MG63 (cell line): ENCODE measurements around the gene KSR1. TPM values are rescaled to one million over a fixed set of nuclear protein-coding genes. Genes with fewer than 3 reads are reported as not detected.
"Not testable (repeated sequence)": the region's sequence is repeated elsewhere in the genome, so short reads cannot be mapped to it uniquely, and the experiment has no call there.

Source experiments
- DNase-seq: peaks from one replicate; pipeline ENCODE4 v3.0.0-alpha.2; 2020
- H3K27me3 ChIP-seq: fragments of 250-450 bp; sonication (Bioruptor Pico); 2 replicates; pipeline ENCODE4 v1.5.1; 2020; ENCODE audit warnings: mild to moderate bottlenecking, moderate library complexity
- H3K36me3 ChIP-seq: fragments of 250-450 bp; sonication (Bioruptor Pico); 2 replicates; pipeline ENCODE4 v1.5.1; 2020; ENCODE audit warnings: mild to moderate bottlenecking, moderate library complexity
- H3K4me3 ChIP-seq: fragments of 250-450 bp; sonication (Bioruptor Pico); 2 replicates; pipeline ENCODE4 v1.5.1; 2020; ENCODE audit warnings: mild to moderate bottlenecking, moderate library complexity
- H3K9me3 ChIP-seq: fragments of 250-450 bp; sonication (Bioruptor Pico); 2 replicates; pipeline ENCODE4 v1.5.1; 2020; ENCODE audit warnings: mild to moderate bottlenecking, moderate library complexity
- total RNA-seq: library from RNA; depleted of rRNA; stranded (reverse); fragments of >200 nt; shearing (Covaris generic); gene quantifications from 2 replicates; pipeline ENCODE4 v1.2.3, GENCODE V29; 2014; ENCODE audit warnings: low replicate concordance

Gene KSR1
- total RNA-seq, 1 experiment from 2014 or later, result 7.6 TPM

DNA sequence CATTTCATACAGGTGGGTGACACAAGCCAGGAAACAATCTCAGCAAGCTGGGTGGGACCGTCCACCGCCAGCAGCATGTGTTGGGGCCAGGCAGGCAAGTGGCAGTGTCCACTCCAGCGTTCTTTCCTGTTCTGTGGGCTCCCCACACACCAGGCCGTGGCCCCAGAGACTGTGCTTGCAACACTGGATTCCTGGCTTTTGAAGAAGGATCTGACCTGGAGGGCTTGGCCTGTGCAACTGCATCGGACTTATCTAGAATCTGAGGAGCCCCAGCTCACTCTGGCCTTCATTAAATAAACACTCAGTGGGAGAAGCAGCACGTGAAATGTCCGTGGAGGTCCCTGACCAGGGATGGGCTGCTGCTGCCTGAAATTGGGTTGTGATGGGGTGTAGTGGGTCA, 3.2 kb downstream of the KSR1 start:
- Histone ChIP-seq H3K36me3 (no peaks in the 10 kb centered on the region), H3K27me3 (peaks cover 4% of the 10 kb centered on the region; the same call in 1 of the 2 replicates), H3K4me3 (no peak overlapping the region), H3K9me3 (no peaks in the 10 kb centered on the region)
- no peak for DNase-seq

DNA sequence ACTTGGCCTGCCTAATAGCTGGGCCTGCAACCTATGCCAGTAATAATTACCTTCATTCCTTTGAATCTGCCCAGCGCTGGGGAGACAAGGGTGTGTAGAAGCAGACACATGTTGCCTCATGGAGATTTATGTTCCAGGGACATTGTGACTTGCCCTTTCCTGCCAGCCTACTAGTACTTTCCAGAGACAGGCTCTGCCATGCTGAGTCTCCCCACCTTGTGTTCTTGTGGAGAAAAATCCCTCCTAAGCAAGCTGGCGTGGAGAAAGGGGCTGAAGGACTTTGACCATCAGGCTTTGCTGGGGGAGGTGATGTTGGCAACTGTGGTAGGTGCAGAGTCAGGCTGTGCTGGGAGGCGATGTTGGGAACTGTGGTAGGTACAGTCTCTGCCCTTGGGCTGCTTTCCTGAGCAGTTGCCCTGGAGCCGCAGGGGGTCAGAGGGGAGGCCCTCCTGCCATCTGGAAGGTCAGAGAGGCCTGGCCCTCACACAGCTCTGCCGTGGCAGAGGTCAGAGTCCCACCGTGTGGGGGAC, 4.0 kb downstream of the KSR1 start:
- no peak for DNase-seq
- Histone ChIP-seq H3K9me3 (no peaks in the 10 kb centered on the region), H3K27me3 (0 out of 2 replicates have a peak, but pooled peaks cover 4% of the 10 kb centered on the region), H3K4me3 (no peak overlapping the region), H3K36me3 (no peaks in the 10 kb centered on the region)

DNA sequence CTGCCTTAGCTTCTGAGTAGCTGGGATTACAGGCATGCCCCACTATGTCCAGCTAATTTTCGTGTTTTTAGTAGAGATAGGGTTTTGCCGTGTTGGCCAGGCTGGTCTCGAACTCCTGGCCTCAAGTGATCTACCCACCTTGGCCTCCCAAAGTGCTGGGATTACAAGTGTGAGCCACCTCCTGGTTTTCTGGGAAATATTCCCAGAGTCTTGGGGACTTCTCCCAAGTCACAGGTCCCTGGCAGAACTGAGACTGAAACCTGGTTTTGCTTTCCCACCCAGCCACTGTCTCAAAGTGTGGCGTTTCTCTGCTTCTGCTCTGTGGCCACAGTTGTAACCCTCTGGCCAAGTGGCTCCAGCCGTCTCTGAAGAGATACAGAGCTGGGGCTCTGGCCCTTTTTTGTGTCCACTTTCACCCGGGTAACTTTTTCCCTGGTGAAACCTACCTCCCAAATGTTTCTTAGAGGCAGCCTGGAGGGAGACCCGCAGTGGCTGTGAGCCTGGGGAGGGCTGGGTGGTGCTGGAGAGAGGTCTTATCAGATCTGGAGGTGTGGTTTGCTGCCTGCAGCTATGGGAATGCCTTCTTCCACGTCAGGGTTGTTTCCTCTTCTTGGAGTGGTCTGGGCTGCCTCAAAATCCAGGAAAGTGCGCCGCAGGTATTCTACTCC, 5.1 kb downstream of the KSR1 start:
- Histone ChIP-seq H3K4me3 (no peak overlapping the region), H3K36me3 (no peaks in the 10 kb centered on the region), H3K27me3 (no peaks in the 10 kb centered on the region), H3K9me3 (no peaks in the 10 kb centered on the region)
- no peak for DNase-seq

DNA sequence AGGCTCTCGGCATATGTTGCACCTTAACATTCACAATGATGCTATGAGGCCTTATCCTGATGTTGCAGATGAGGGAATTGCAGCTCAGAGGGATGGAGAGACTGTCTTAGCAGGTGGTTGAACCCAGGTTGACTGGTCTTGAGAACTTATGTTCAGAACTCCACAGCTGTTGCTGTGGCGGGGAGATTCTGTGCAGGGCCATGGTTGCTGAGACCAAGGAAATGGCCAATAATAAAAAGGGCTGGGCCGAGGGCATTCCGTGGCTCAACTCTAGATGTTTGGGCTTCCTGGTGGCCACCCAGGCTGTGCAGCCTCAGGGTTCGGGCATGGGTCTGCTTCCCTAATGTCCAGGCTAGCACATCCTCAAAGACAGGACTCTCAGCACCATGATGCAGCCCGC, 5.9 kb downstream of the KSR1 start:
- Histone ChIP-seq H3K36me3 (no peaks in the 10 kb centered on the region), H3K27me3 (no peaks in the 10 kb centered on the region), H3K9me3 (no peaks in the 10 kb centered on the region), H3K4me3 (no peak overlapping the region)
- DNase-seq, result no peak

DNA sequence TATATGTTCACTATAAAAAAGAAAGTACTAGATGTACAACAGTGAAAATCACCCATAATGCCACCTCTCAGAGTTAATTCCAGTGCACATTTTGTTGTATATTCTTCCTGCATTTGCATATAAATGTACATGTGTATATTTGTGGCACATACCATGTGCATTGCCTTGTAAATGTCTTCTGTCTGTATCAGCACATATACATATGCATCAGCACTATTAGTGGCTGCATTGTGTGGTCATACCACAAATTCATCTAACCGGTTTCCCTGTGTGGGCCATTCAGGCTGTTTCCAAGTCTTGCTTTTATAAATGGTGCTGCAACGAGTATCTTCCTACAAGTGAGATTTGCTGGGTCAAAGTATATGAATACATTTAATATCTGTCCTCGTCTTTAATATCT, 6.5 kb downstream of the KSR1 start:
- no peaks in the 10 kb centered on the region for H3K27me3 ChIP-seq
- H3K9me3 ChIP-seq, result no peaks in the 10 kb centered on the region
- H3K36me3 ChIP-seq, result no peaks in the 10 kb centered on the region
- no peak overlapping the region for H3K4me3 ChIP-seq
- no peak for DNase-seq

DNA sequence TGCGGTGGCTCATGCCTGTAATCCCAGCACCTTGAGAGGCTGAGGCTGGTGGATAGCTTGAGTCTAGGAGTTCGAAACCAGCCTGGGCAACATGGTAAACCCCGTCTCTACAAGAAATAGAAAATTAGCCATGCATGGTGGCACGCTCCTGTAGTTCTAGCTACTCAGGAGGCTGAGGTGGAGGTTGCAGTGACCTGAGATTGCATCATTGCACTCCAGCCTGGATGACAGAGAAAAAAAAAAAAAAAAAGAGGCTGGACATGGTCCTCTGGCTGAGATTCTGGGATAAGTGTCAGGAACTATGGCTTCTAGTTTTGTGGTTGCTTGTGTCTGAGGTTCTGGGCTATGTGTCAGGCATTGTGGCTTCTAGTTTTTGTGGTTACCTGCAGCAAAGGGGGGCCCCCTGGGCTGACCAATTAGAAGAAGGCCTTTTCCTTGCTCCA, 7.0 kb downstream of the KSR1 start:
- H3K4me3 ChIP-seq, result no peak overlapping the region
- H3K36me3 ChIP-seq, result no peaks in the 10 kb centered on the region
- no peaks in the 10 kb centered on the region for H3K9me3 ChIP-seq
- no peaks in the 10 kb centered on the region for H3K27me3 ChIP-seq
- DNase-seq, result no peak

DNA sequence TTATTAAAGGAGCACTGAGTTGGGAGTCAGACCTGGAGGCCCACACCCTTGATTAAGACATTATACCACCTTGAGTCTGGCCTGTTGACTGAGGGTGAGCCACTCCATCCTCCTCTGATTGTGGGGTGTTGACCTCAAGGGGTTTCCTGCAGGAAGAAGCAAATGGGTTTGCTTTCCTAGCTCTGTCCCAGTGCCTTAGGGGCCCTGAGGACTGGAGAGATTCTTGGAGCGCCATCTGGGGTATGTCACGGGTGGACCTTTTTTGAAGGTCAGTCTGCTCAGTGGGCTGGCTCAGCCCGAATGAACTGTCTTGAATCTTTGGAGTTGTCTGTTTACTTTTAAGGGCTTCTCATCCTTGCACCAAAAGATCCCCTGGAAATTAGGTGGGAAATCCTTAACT, 7.8 kb downstream of the KSR1 start:
- not testable (repeated sequence) for H3K9me3 ChIP-seq, DNase-seq, H3K4me3 ChIP-seq, H3K36me3 ChIP-seq, H3K27me3 ChIP-seq

GRCh38 chr17:27464431-27464830, 8.2 kb downstream of the KSR1 start:
- no peaks in the 10 kb centered on the region for H3K9me3 ChIP-seq
- no peak overlapping the region for H3K4me3 ChIP-seq
- no peaks in the 10 kb centered on the region for H3K36me3 ChIP-seq
- H3K27me3 ChIP-seq, result no peaks in the 10 kb centered on the region
- no peak for DNase-seq

DNA sequence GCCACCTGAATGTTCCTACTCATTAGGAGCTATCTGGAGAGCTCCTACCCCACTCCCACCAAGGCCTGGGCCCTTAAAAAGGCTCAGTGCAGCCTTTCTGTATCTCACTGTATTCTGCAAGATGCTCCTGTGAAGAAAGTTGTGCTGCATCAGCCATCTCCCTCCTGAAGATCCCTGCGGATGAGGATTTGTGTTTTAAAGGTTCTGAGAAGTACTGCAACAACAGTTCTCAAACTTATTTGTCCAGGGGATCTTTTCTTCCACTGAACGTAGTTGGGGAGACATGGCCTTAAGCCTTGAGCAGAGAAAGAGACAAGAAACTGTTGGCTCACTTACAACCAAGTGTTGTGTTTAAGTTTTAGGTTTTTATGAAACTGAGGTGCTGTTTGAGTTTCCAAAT, 9.6 kb downstream of the KSR1 start:
- not testable (repeated sequence) for H3K36me3 ChIP-seq, DNase-seq, H3K4me3 ChIP-seq, H3K9me3 ChIP-seq, H3K27me3 ChIP-seq

DNA sequence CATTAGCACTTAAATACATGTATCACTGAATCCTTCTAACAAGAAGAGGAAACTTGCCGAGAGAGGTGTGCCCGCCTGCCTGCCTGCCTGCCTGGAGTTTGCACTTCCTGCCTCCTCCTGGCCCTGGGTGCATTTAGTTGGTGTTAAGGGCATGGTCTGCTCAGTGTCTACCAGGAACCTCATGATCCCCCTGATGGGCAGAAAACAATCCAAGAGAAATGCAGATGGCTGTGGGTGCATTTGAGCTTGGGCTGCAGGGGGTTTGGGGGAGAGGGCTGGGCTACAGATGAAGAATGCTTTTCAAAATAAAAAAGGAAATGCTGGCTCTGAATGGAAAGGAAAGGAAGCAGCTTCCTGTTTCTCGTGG, 10.1 kb downstream of the KSR1 start:
- Histone ChIP-seq H3K4me3 (no peak overlapping the region), H3K9me3 (no peaks in the 10 kb centered on the region), H3K27me3 (no peaks in the 10 kb centered on the region), H3K36me3 (no peaks in the 10 kb centered on the region)
- DNase-seq, result no peak

GRCh38 chr17:27466743-27467375, 10.6 kb downstream of the KSR1 start:
- H3K36me3 ChIP-seq, result no peaks in the 10 kb centered on the region
- H3K9me3 ChIP-seq, result no peaks in the 10 kb centered on the region
- DNase-seq, result no peak
- H3K4me3 ChIP-seq, result no peak overlapping the region
- H3K27me3 ChIP-seq, result no peaks in the 10 kb centered on the region

DNA sequence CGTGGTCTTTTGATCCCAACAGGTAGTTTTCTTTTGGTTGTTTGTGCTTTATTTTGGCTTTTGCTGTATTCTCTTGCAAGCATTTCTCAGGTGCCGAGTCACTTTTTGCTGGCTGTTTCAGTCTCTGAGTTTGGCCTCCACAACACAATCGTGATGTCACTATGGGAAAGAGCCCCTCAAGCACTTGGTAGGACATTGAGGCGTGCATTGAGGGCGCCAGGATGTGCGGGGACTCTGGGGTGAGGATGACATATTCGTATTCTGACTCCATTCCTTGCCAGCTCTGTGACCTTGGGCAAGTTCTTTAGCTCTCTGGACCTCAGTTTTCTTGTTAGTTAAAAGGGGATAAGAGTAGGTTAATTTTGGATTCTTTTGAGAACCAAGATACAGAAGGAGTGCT, 13.0 kb downstream of the KSR1 start:
- Histone ChIP-seq H3K4me3 (no peak overlapping the region), H3K27me3 (no peaks in the 10 kb centered on the region), H3K36me3 (no peaks in the 10 kb centered on the region), H3K9me3 (no peaks in the 10 kb centered on the region)
- no peak for DNase-seq

GRCh38 chr17:27471321-27472269, 15.3 kb downstream of the KSR1 start:
- Histone ChIP-seq H3K4me3 (no peak overlapping the region), H3K27me3 (no peaks in the 10 kb centered on the region), H3K9me3 (no peaks in the 10 kb centered on the region), H3K36me3 (no peaks in the 10 kb centered on the region)
- no peak for DNase-seq

GRCh38 chr17:27473190-27473747, 17.0 kb downstream of the KSR1 start:
- no peaks in the 10 kb centered on the region for H3K36me3 ChIP-seq
- no peak overlapping the region for H3K4me3 ChIP-seq
- H3K27me3 ChIP-seq, result no peaks in the 10 kb centered on the region
- no peaks in the 10 kb centered on the region for H3K9me3 ChIP-seq
- DNase-seq, result no peak

- no peaks in the 10 kb centered on the region for H3K36me3 ChIP-seq
- no peak for DNase-seq
- H3K4me3 ChIP-seq, result no peak overlapping the region
- H3K9me3 ChIP-seq, result no peaks in the 10 kb centered on the region
- H3K27me3 ChIP-seq, result no peaks in the 10 kb centered on the region
These were observed 17.7 kb downstream of the KSR1 start for GRCh38 chr17:27473748-27474609.

DNA sequence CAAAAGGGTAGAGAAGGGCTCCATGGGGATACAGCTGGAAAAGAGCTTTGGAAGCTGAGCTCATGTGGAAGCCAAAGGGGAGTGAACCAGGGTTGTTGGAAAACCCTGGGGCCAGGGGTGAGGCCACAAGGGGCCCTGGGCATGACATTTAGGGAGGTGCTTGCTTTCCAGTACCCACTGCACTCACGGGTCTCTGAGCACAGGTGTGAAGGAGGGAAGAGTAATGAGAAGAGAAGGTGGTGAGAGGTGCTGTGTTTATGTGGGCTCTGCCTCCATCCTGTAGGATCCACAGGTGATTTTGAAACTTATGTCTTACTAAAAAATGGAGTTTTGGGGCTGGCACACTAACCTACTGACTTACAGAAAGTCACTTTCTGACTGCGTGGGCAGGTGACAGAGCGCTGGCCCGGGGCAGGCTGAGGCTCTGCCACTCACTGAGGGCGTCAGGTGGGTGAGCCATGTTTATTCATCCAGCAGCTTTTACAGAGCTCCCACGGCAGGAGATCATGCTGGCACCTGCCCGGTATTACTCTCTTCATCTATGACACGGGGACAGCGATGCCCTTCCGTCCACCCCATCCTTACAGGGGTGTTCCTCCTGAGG, 18.9 kb downstream of the KSR1 start:
- DNase-seq, result no peak
- Histone ChIP-seq H3K9me3 (no peaks in the 10 kb centered on the region), H3K36me3 (no peaks in the 10 kb centered on the region), H3K4me3 (no peak overlapping the region), H3K27me3 (no peaks in the 10 kb centered on the region)
